Choroid plexus epithelial cell (primary cell): Measurements from ENCODE around the gene RGS7.

ENCODE experiments used
- DNase-seq: peaks from one replicate; pipeline ENCODE4 v3.0.0-alpha.2; 2010; ENCODE audit warnings: low read depth
- H3K4me3 ChIP-seq: 2 replicates; pipeline ENCODE4 v1.5.1; 2011; ENCODE audit warnings: low read depth, mild to moderate bottlenecking, control low read depth, low read length, moderate library complexity
- TF ChIP-seq, protein P1 (sequence below): conservative IDR thresholded peaks from 2 replicates; pipeline ENCODE4 v1.5.1; 2011; ENCODE audit warnings: low read depth, mild to moderate bottlenecking, control low read depth, inconsistent platforms, low read length, moderate library complexity

RGS7 gene

DNA sequence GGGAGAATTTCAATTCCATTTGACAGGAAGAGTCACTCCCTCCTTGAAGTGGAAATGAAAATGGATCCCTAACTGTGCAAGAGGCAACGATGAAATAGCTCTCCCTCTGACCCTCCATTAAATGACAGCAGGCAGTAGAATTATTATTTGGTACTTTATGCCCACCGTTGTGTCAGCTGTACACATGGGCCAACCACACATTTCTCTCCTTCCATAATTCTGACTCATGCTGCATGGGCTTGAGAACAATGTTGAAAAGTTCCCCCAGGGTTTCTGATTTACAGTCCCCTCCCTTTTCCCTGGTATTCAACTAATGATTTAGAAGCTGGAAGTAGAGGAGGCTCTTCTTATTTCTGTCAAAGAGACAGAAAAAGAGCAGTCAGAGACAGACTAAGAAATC lies 103.5 kb downstream of the RGS7 start:
- no peak overlapping the region for H3K4me3 ChIP-seq
- no peak for DNase-seq
- TF ChIP-seq, protein P1, sequence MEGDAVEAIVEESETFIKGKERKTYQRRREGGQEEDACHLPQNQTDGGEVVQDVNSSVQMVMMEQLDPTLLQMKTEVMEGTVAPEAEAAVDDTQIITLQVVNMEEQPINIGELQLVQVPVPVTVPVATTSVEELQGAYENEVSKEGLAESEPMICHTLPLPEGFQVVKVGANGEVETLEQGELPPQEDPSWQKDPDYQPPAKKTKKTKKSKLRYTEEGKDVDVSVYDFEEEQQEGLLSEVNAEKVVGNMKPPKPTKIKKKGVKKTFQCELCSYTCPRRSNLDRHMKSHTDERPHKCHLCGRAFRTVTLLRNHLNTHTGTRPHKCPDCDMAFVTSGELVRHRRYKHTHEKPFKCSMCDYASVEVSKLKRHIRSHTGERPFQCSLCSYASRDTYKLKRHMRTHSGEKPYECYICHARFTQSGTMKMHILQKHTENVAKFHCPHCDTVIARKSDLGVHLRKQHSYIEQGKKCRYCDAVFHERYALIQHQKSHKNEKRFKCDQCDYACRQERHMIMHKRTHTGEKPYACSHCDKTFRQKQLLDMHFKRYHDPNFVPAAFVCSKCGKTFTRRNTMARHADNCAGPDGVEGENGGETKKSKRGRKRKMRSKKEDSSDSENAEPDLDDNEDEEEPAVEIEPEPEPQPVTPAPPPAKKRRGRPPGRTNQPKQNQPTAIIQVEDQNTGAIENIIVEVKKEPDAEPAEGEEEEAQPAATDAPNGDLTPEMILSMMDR = no peak

DNA sequence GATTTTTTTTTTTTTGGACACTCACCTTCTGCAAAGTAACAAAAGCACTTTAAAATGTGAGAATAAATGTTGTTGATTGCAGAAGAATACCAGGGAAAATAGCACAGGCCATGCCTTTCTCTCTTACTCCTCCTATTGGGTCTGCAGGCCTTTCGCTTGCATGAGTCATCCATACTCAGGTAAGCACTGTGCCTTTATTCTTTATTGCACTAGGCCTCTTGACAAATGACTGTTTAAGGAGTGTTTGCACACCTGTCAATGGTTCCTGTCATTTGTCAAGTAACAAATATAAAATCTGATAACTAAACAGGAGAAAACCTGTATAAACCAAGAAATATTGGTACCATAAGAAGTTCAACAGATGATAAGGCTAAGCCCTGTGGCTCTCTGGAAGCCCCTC lies 106.5 kb downstream of the RGS7 start:
- TF ChIP-seq, protein P1 = no peak
- DNase-seq = no peak

DNA sequence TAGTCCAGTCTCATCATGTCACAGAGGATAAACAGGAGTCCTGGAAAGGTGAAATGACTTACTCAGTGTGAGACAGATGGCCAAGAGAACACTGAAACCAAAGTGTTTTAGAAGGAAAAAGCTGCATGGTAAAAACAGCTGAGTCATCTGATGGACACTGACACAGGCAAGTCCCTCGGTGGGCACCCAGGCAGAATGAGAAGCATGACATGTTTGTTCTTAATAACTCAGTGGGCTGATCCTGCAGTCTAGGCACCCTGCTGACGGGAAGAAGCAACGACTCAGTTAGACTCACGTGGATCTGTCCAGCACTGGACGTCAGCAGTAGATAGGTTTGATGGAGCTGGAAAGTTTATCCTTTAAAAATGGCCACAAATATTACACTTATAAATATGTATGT lies 116.9 kb downstream of the RGS7 start:
- TF ChIP-seq, protein P1 = no peak
- no peak for DNase-seq
- H3K4me3 ChIP-seq = no peak overlapping the region

More for the DNA sequence above, 106.5 kb downstream of the RGS7 start:
- H3K4me3 ChIP-seq = no peak overlapping the region

DNA sequence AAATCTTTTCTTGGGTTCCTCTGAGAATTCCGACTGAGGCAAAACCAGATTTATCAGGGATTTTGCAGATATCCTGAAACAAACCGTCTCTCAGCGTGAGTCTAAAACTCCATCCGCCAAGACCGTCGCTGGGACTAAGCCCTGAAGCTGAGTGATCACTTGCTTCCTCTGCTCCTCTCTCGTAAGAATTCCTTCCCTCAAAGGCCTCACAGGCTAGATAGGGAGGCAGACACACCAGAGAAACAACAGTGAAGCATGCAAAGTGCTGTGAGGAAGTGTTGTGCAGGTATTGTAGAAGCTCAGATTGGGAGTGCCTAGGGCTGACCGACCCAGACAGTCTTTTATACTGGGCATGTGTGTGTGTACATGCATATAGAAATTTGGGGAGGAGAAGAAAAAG lies 119.1 kb downstream of the RGS7 start:
- no peak for DNase-seq
- no peak overlapping the region for H3K4me3 ChIP-seq
- TF ChIP-seq, protein P1 = no peak

DNA sequence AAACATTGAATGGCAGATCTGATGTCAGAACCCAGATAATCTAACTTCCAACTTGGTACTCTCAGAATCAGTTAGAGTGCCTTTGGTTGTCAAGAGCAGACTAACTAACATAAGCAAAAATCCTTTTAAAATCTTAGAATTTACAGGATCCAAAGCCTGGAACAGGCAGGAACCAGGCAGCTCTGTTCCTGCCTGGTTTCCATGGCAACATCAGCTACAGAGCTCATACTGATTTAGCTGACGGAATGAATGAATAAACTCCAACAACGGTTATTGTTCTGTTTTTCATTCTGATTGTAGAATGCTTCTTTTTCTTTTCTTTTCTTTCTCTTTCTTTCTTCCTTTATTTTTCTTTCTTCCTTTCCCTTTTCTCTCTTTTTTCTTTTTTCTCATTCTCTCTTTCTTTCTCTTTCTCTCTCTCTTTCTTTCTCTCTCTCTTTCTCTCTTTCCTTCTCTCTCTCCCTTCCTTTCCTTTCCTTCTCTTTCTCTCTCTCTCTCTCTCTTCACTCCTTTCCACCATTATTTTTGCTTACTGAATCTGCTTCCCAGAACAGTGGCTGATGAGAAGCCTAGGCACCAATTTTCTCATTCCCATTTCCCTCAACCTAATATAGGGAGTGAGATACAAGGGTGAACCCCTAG lies 121.6 kb downstream of the RGS7 start:
- TF ChIP-seq, protein P1 = no peak
- no peak for DNase-seq
- no peak overlapping the region for H3K4me3 ChIP-seq

DNA sequence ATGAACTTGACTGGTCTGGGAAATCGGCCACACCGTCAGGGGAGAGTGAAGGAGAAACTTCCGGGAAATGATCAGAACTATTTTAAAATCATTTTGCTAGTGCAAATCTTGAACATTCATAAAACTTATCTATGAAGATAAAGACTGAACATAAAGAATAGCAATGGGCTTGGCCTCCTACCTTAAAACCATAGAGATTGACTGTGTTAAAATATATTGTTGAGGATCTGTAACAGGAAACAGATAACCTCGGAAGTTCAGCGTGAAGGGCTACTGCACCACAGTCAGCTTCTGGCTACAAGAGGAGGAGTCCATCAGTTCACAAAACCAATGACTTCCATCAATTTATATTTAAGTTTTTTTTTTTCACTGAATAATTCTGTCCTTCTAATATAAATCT lies 127.3 kb downstream of the RGS7 start:
- DNase-seq = no peak
- TF ChIP-seq, protein P1 = no peak
- no peak overlapping the region for H3K4me3 ChIP-seq

DNA sequence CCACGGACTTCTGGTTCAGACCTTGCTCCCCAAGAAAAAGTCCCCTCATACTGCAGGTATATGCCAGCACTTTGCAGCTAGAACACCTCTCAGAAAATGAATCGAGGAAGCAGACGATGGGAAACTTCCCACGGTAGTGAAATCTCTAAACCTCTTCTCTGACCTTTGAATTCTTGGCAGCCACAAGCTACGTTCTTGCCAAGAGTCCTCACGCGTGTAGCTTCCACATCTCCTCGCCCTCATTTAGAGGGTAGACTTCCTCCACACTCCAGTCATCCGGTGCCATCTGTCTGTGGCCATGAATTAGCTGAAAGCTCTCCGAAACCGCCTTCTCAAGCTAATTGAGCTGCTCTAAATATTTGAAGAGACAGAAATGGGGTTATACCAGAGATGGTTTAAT lies 127.8 kb downstream of the RGS7 start:
- no peak overlapping the region for H3K4me3 ChIP-seq
- no peak for DNase-seq
- TF ChIP-seq, protein P1 = no peak
